ENCODE results near the gene RNF4.
"Not testable (repeated sequence)": the region's sequence is repeated elsewhere in the genome, so short reads cannot be mapped to it uniquely, and the experiment has no call there.

The RNF4 gene

GRCh38 chr4:2461246-2461960 is 7.5 kb upstream of the RNF4 start:
- TF ChIP-seq CTCF (IDR thresholded peaks at IDR 0.05; ENCODE audit: low read depth, low read length, missing control alignments): no peak
- H3K4me3 ChIP-seq (ENCODE audit: low read depth, low read length): no peak overlapping the region
- no peak overlapping the region for H3K27ac ChIP-seq
- no peaks in the 10 kb centered on the region for H3K27me3 ChIP-seq (replicated peaks)
- no peak for DNase-seq
- in situ Hi-C loops (cut with HindIII; ENCODE audit: low pct_ligation_motif_present, low sequenced_read_pairs): no loop called here
- H3K36me3 ChIP-seq (replicated peaks): no peaks in the 10 kb centered on the region

GRCh38 chr4:2462218-2462991 is 6.5 kb upstream of the RNF4 start:
- in situ Hi-C loops (cut with HindIII; ENCODE audit: low pct_ligation_motif_present, low sequenced_read_pairs): no loop called here
- peak; percentile 30 for TF ChIP-seq CTCF (IDR thresholded peaks at IDR 0.05; ENCODE audit: low read depth, low read length, missing control alignments)
- peak; percentile 33 for DNase-seq
- no peak overlapping the region for H3K27ac ChIP-seq
- H3K27me3 ChIP-seq (replicated peaks): no peaks in the 10 kb centered on the region
- peak overlapping the region; percentile 30 for H3K4me3 ChIP-seq (ENCODE audit: low read depth, low read length)
- H3K36me3 ChIP-seq (replicated peaks): no peaks in the 10 kb centered on the region

- in situ Hi-C loops (cut with HindIII; ENCODE audit: low pct_ligation_motif_present, low sequenced_read_pairs): no loop called here
- DNase-seq: no peak
- H3K27me3 ChIP-seq (replicated peaks): no peaks in the 10 kb centered on the region
- H3K36me3 ChIP-seq (replicated peaks): no peaks in the 10 kb centered on the region
- no peak for TF ChIP-seq CTCF (IDR thresholded peaks at IDR 0.05; ENCODE audit: low read depth, low read length, missing control alignments)
- no peak overlapping the region for H3K27ac ChIP-seq
- H3K4me3 ChIP-seq (ENCODE audit: low read depth, low read length): peak overlapping the region; percentile 30
Measured at GRCh38 chr4:2462992-2463762, 5.7 kb upstream of the RNF4 start.

- DNase-seq: no peak
- no peak for TF ChIP-seq CTCF (IDR thresholded peaks at IDR 0.05; ENCODE audit: low read depth, low read length, missing control alignments)
Measured at GRCh38 chr4:2465032-2465431, 3.9 kb upstream of the RNF4 start.

GRCh38 chr4:2465544-2465943 is 3.4 kb upstream of the RNF4 start:
- DNase-seq; H3K27ac ChIP-seq; H3K27me3 ChIP-seq (replicated peaks); H3K36me3 ChIP-seq (replicated peaks); in situ Hi-C loops (cut with HindIII; ENCODE audit: low pct_ligation_motif_present, low sequenced_read_pairs); H3K4me3 ChIP-seq (ENCODE audit: low read depth, low read length): not testable (repeated sequence)

More at GRCh38 chr4:2465032-2465431, 3.9 kb upstream of the RNF4 start:
- no peak overlapping the region for H3K27ac ChIP-seq
- in situ Hi-C loops (cut with HindIII; ENCODE audit: low pct_ligation_motif_present, low sequenced_read_pairs): no loop called here
- H3K36me3 ChIP-seq (replicated peaks): no peaks in the 10 kb centered on the region
- H3K27me3 ChIP-seq (replicated peaks): no peaks in the 10 kb centered on the region
- no peak overlapping the region for H3K4me3 ChIP-seq (ENCODE audit: low read depth, low read length)
